ENCODE data around the gene KIRREL3.

- no peak for TF ChIP-seq CTCF (IDR thresholded peaks at IDR 0.05)
- TF ChIP-seq EP300 (IDR thresholded peaks at IDR 0.05) = no peak
- no peak for TF ChIP-seq POLR2A (IDR thresholded peaks at IDR 0.05)
Observed at GRCh38 chr11:126920833-126921232, 79.7 kb downstream of the KIRREL3 start.

All from ovary (tissue), 3 donors.